ENCODE results near the gene GARS1. TPM values are rescaled to one million over a fixed set of nuclear protein-coding genes. Genes with fewer than 3 reads are reported as not detected.
A peak's percentile ranks its signal among the peaks of the same experiment; 100 is the strongest.
"Not testable (repeated sequence)": the region's sequence is repeated elsewhere in the genome, so short reads cannot be mapped to it uniquely, and the experiment has no call there.

The GARS1 gene
- total RNA-seq, 3 donors from 2014 or later (not counting 1 experiment from before 2014, with no cell fraction given) = 80.2 to 107 (median 92.4) TPM

DNA sequence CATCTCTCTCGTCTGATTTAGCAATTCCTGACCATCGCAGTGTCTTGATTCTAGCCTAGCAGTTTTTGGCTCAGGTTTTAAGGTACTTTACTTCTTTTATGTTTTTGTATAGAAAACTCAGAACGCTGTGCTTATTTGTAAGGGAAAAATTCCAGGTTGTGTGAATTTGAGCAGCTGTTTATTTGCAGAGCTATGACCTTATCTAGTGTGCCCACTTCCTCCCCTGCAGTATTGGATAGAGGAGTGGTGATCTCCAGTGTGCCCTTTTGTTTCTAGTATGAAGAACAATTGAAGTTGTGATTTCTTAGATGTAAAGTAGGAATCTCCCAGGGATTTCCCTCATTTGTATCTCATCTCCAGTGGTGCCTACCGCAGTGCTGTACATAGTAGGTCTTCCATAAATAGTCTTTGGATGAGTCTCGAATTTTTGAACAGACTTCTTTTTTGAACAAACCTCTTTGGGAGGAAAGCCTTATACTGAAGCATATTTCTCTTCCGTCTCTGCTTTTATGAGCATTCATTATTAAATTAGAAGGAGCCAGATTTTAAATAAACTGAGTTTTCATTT lies 40.0 kb downstream of the GARS1 start:
- H3K9me3 Mint-ChIP-seq = no peaks in the 10 kb centered on the region
- H3K4me3 ChIP-seq (ENCODE audit: low read length) = no peak overlapping the region
- H3K27ac ChIP-seq (ENCODE audit: low read length) = no peak overlapping the region
- TF ChIP-seq, protein P1, sequence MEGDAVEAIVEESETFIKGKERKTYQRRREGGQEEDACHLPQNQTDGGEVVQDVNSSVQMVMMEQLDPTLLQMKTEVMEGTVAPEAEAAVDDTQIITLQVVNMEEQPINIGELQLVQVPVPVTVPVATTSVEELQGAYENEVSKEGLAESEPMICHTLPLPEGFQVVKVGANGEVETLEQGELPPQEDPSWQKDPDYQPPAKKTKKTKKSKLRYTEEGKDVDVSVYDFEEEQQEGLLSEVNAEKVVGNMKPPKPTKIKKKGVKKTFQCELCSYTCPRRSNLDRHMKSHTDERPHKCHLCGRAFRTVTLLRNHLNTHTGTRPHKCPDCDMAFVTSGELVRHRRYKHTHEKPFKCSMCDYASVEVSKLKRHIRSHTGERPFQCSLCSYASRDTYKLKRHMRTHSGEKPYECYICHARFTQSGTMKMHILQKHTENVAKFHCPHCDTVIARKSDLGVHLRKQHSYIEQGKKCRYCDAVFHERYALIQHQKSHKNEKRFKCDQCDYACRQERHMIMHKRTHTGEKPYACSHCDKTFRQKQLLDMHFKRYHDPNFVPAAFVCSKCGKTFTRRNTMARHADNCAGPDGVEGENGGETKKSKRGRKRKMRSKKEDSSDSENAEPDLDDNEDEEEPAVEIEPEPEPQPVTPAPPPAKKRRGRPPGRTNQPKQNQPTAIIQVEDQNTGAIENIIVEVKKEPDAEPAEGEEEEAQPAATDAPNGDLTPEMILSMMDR (IDR thresholded peaks at IDR 0.05) = no peak
- intact Hi-C loops (cut with micrococcal nuclease) = no loop called here
- H3K4me1 ChIP-seq (ENCODE audit: control insufficient read depth, insufficient read depth, low read length) = no peaks in the 10 kb centered on the region
- H3K27me3 ChIP-seq (ENCODE audit: control insufficient read depth, insufficient read depth, low read length) = no peaks in the 10 kb centered on the region
- WGBS (ENCODE audit: insufficient coverage) = 98% methylated on average over 6 of the region's 6 CpGs
- no peaks in the 10 kb centered on the region for H3K4me1 Mint-ChIP-seq
- H3K36me3 Mint-ChIP-seq = peaks cover 24% of the 10 kb centered on the region
- H3K36me3 ChIP-seq (ENCODE audit: control insufficient read depth, insufficient read depth, low read length) = peaks cover 50% of the 10 kb centered on the region
- ATAC-seq = no peak
- no peaks in the 10 kb centered on the region for H3K9me3 ChIP-seq (ENCODE audit: control insufficient read depth, insufficient read depth, low read length)
- no peak overlapping the region for H3K4me3 Mint-ChIP-seq
- no peak for DNase-seq
- no peaks in the 10 kb centered on the region for H3K27me3 Mint-ChIP-seq (ENCODE audit: low read depth in 2 of 2)
- peak overlapping the region; percentile 3 to 38 for H3K27ac Mint-ChIP-seq

DNA sequence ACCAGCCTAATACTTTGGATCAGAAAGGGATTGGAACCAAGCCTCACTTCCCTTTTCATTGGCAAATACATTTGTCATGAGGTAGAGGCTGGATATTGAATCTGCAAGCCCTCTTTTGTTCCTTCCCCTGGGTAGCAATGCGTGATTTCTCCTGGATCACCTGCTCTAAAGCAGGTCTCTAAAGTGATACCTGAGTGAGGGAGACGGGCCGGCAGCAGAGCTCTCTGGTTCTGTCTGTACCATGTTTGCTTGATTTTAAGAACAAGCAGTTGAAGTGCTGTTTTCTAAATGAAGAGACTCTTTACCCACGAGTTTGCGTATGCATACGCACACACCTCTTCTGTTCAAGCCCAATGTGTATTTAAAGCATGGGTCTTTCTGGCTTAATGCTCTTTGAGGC lies 41.1 kb downstream of the GARS1 start:
- Mint-ChIP-seq H3K4me3 (no peak overlapping the region), H3K27ac (no peak overlapping the region), H3K4me1 (no peaks in the 10 kb centered on the region), H3K9me3 (no peaks in the 10 kb centered on the region), H3K36me3 (peaks cover 24% of the 10 kb centered on the region), H3K27me3 (ENCODE audit: low read depth in 2 of 2) (no peaks in the 10 kb centered on the region)
- TF ChIP-seq, protein P1 (IDR thresholded peaks at IDR 0.05) = no peak
- Histone ChIP-seq H3K27me3 (ENCODE audit: control insufficient read depth, insufficient read depth, low read length) (no peaks in the 10 kb centered on the region), H3K9me3 (ENCODE audit: control insufficient read depth, insufficient read depth, low read length) (no peaks in the 10 kb centered on the region), H3K4me1 (ENCODE audit: control insufficient read depth, insufficient read depth, low read length) (no peaks in the 10 kb centered on the region), H3K4me3 (ENCODE audit: low read length) (no peak overlapping the region), H3K27ac (ENCODE audit: low read length) (no peak overlapping the region), H3K36me3 (ENCODE audit: control insufficient read depth, insufficient read depth, low read length) (peaks cover 42% of the 10 kb centered on the region)
- intact Hi-C loops (cut with micrococcal nuclease) = no loop called here
- WGBS (ENCODE audit: insufficient coverage) = 97% methylated on average over 6 of the region's 6 CpGs
- DNase-seq (no peak), ATAC-seq (no peak)

DNA sequence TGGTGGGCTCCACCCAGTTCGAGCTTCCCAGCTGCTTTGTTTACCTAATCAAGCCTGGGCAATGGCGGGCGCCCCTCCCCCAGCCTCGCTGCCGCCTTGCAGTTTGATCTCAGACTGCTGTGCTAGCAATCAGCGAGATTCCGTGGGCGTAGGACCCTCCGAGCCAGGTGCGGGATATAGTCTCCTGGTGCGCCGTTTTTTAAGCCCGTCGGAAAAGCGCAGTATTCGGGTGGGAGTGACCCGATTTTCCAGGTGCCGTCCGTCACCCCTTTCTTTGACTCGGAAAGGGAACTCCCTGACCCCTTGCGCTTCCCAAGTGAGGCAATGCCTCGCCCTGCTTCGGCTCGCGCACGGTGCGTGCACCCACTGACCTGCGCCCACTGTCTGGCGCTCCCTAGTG lies 47.6 kb downstream of the GARS1 start:
- H3K4me3 Mint-ChIP-seq = peak overlapping the region; percentile 52
- H3K27me3 ChIP-seq (ENCODE audit: control insufficient read depth, insufficient read depth, low read length); ATAC-seq; H3K27ac Mint-ChIP-seq; H3K4me1 Mint-ChIP-seq; H3K4me3 ChIP-seq (ENCODE audit: low read length); H3K36me3 Mint-ChIP-seq; intact Hi-C loops (cut with micrococcal nuclease); H3K27ac ChIP-seq (ENCODE audit: low read length); DNase-seq; H3K9me3 ChIP-seq (ENCODE audit: control insufficient read depth, insufficient read depth, low read length); H3K27me3 Mint-ChIP-seq (ENCODE audit: low read depth in 2 of 2); H3K4me1 ChIP-seq (ENCODE audit: control insufficient read depth, insufficient read depth, low read length); H3K36me3 ChIP-seq (ENCODE audit: control insufficient read depth, insufficient read depth, low read length); H3K9me3 Mint-ChIP-seq: not testable (repeated sequence)
- no CpG with 5 or more reads among the region's 29 CpGs for WGBS (ENCODE audit: insufficient coverage)

DNA sequence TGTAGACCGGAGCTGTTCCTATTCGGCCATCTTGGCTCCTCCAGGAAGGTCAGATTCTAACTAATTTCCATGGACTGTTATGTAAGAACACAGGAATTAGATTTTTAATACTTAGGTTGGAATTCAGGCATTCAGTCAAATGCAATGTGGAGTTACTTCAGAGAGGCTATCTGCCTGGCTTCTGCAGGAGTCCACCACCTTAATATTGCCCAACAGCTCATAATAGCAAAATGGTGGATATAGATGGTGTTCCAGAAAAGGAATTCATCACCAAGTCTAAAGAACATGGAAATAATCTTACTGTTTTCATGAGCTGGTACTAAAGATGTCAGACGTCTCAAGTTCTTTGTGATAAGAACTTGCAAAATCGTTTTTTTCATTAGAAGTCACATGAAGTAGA lies 48.1 kb downstream of the GARS1 start:
- intact Hi-C loops (cut with micrococcal nuclease) = no loop called here
- H3K27ac Mint-ChIP-seq = no peak overlapping the region
- Histone ChIP-seq H3K27me3 (ENCODE audit: control insufficient read depth, insufficient read depth, low read length) (no peaks in the 10 kb centered on the region), H3K27ac (ENCODE audit: low read length) (no peak overlapping the region), H3K36me3 (ENCODE audit: control insufficient read depth, insufficient read depth, low read length) (no peaks in the 10 kb centered on the region), H3K4me1 (ENCODE audit: control insufficient read depth, insufficient read depth, low read length) (no peaks in the 10 kb centered on the region), H3K9me3 (ENCODE audit: control insufficient read depth, insufficient read depth, low read length) (no peaks in the 10 kb centered on the region), H3K4me3 (ENCODE audit: low read length) (no peak overlapping the region)
- DNase-seq (no peak), ATAC-seq (no peak)
- no peaks in the 10 kb centered on the region for H3K36me3 Mint-ChIP-seq
- H3K27me3 Mint-ChIP-seq (ENCODE audit: low read depth in 2 of 2) = no peaks in the 10 kb centered on the region
- peak overlapping the region; percentile 52 for H3K4me3 Mint-ChIP-seq
- 92% methylated on average over 2 of the region's 4 CpGs for WGBS (ENCODE audit: insufficient coverage)
- no peaks in the 10 kb centered on the region for H3K9me3 Mint-ChIP-seq
- TF ChIP-seq, protein P1 (IDR thresholded peaks at IDR 0.05) = no peak
- H3K4me1 Mint-ChIP-seq = no peaks in the 10 kb centered on the region
